ENCODE data around the gene OXNAD1.

OXNAD1 gene, protein sequence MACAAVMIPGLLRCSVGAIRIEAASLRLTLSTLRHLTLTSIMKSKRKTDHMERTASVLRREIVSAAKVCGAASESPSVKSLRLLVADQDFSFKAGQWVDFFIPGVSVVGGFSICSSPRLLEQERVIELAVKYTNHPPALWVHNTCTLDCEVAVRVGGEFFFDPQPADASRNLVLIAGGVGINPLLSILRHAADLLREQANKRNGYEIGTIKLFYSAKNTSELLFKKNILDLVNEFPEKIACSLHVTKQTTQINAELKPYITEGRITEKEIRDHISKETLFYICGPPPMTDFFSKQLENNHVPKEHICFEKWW

DNA sequence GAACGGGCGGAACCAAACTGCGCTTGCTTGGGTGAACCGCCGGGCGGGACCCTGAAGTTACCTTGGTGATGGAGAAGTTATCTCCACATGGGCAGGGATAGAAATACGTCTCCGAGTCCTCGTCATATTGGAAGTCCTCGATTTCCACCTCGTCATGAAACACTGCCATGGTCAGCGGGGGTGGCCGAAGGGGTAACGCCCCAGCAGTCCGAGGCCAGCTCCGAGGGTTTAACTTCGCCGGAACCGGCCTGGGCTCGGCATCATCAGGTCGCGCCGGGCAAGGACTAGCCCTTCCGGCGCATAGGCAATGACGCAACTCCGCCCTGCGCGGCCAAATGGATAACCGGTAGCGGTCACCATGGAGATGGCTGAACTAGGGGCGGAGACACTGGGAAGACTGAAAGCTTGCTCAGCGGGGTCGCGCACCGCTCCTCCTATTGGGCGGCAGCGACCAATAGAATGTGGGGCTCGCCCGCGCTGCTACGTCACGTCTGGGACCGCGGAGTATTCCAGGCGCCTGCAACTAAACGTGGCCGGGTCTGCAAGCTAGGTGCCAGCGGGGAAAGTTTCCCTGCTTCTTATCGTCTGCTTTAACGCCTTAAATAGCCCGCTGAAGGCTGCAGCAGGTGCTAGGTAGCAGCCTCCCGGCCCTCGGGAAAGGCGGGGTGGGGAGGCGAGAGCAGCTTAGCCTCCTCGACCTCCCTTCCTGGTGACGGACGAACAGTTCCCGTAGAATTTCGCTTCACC, at the start of gene OXNAD1, which contains the start of gene DPH3:
TSS of gene OXNAD1 (plus strand) at position 505 of the 747 bp plus-strand sequence. CDS start 5,741 bp downstream, outside the sequence.
TSS of gene DPH3 (minus strand) at position 236 of the 747 bp plus-strand sequence. CDS start at position 169, 67 bp downstream.
- peaks cover 10% of the 10 kb centered on the region for H4K20me1 ChIP-seq (ENCODE audit: insufficient read depth, low read length, poor library complexity, severe bottlenecking)
- H2AFZ ChIP-seq (ENCODE audit: low read length) = peak within 1 kb of the TSS; percentile 81
- no peaks in the 10 kb centered on the region for H3K27me3 ChIP-seq (ENCODE audit: insufficient read depth, low read length, poor library complexity, severe bottlenecking)
- peak within 1 kb of the TSS; percentile 80 for H3K4me3 ChIP-seq (ENCODE audit: low read length, poor library complexity, severe bottlenecking)
- no peaks in the 10 kb centered on the region for H3F3A ChIP-seq (ENCODE audit: low read depth)
- TF ChIP-seq EZH2phosphoT487 (IDR thresholded peaks at IDR 0.05; ENCODE audit: borderline replicate concordance) = no peak
- TF ChIP-seq, protein P1, sequence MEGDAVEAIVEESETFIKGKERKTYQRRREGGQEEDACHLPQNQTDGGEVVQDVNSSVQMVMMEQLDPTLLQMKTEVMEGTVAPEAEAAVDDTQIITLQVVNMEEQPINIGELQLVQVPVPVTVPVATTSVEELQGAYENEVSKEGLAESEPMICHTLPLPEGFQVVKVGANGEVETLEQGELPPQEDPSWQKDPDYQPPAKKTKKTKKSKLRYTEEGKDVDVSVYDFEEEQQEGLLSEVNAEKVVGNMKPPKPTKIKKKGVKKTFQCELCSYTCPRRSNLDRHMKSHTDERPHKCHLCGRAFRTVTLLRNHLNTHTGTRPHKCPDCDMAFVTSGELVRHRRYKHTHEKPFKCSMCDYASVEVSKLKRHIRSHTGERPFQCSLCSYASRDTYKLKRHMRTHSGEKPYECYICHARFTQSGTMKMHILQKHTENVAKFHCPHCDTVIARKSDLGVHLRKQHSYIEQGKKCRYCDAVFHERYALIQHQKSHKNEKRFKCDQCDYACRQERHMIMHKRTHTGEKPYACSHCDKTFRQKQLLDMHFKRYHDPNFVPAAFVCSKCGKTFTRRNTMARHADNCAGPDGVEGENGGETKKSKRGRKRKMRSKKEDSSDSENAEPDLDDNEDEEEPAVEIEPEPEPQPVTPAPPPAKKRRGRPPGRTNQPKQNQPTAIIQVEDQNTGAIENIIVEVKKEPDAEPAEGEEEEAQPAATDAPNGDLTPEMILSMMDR (conservative IDR thresholded peaks at IDR 0.05; ENCODE audit: low read length) = no peak
- H3K36me3 ChIP-seq (ENCODE audit: insufficient read depth, low read length) = peaks cover 3% of the 10 kb centered on the region; the same call in 1 of the 2 replicates
- no peaks in the 10 kb centered on the region for H3K9me3 ChIP-seq (ENCODE audit: insufficient read depth, low read depth, low read length)
- peak within 1 kb of the TSS; percentile 97 for H3K4me2 ChIP-seq (ENCODE audit: low read depth, low read length, poor library complexity, severe bottlenecking)
- peaks cover 64% of the 10 kb centered on the region for H3K79me2 ChIP-seq (ENCODE audit: insufficient read depth, low read length)
- peak within 1 kb of the TSS; percentile 82 for H3K9ac ChIP-seq (ENCODE audit: low read depth, low read length, poor library complexity, severe bottlenecking)
- H3K4me1 ChIP-seq (ENCODE audit: insufficient read depth, low read length, poor library complexity, severe bottlenecking) = peaks cover 50% of the 10 kb centered on the region
- H3K9me2 ChIP-seq (replicated peaks; ENCODE audit: low read depth, low read length) = no peaks in the 10 kb centered on the region

DNA sequence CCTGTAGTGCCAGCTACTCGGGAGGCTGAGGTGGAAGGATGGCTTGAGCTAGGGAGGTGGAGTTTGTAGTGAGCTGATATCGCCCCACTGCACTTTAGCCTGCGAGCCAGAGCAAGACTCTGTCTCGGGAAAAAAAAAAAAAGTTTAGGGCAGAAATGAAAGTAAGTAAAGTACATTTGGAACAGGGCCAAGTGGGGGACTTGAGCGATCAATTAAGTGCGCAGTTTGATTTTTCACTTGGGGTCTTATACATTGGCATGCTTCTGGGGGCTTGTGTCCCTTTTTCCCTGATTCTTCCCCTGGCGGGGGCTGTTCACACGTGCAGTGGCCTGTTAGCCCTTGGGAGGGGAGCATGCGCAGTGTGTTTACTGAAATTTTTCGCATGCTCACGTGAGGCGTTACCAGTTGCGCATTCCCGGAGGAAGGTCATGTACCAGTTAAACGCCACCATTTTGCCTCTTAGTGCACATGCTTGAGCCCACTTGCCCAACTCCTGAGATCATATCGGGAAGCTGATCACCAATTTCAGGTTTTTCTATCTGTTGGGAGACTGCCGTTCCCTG, 48.6 kb upstream of the OXNAD1 start:
- no peaks in the 10 kb centered on the region for H4K20me1 ChIP-seq (ENCODE audit: insufficient read depth, low read length, poor library complexity, severe bottlenecking)
- no peak overlapping the region for H3K9ac ChIP-seq (ENCODE audit: low read depth, low read length, poor library complexity, severe bottlenecking)
- H3F3A ChIP-seq (ENCODE audit: low read depth) = no peaks in the 10 kb centered on the region
- no peaks in the 10 kb centered on the region for H3K9me3 ChIP-seq (ENCODE audit: insufficient read depth, low read depth, low read length)
- no peak overlapping the region for H3K4me3 ChIP-seq (ENCODE audit: low read length, poor library complexity, severe bottlenecking)
- TF ChIP-seq EZH2phosphoT487 (IDR thresholded peaks at IDR 0.05; ENCODE audit: borderline replicate concordance) = no peak
- TF ChIP-seq, protein P1 (conservative IDR thresholded peaks at IDR 0.05; ENCODE audit: low read length) = no peak
- no peaks in the 10 kb centered on the region for H3K36me3 ChIP-seq (ENCODE audit: insufficient read depth, low read length)
- no peaks in the 10 kb centered on the region for H3K4me1 ChIP-seq (ENCODE audit: insufficient read depth, low read length, poor library complexity, severe bottlenecking)
- H3K79me2 ChIP-seq (ENCODE audit: insufficient read depth, low read length) = no peaks in the 10 kb centered on the region
- no peak overlapping the region for H2AFZ ChIP-seq (ENCODE audit: low read length)
- H3K27me3 ChIP-seq (ENCODE audit: insufficient read depth, low read length, poor library complexity, severe bottlenecking) = no peaks in the 10 kb centered on the region
- H3K9me2 ChIP-seq (replicated peaks; ENCODE audit: low read depth, low read length) = no peaks in the 10 kb centered on the region
- H3K4me2 ChIP-seq (ENCODE audit: low read depth, low read length, poor library complexity, severe bottlenecking) = no peak overlapping the region

DNA sequence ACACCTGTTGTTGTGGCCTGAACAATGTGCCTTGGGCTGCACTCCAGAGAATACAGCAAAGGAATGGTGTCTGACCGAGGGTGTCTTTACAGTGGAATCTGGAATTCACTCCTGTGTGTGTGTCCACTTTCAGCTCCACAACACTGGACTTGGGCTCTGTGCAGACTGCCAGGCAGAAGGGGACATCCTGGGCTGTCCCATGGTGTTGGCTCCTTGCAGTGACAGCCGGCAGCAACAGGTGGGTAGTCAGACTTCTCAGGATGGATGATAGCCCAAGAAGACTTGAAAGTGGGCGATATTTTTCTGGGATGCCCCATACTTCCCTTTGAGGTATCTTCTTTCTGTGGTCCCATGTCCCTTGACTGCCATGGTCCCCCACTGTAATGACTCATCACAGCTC, 45.2 kb upstream of the OXNAD1 start:
- H3K9ac ChIP-seq (ENCODE audit: low read depth, low read length, poor library complexity, severe bottlenecking) = no peak overlapping the region
- H3F3A ChIP-seq (ENCODE audit: low read depth) = no peaks in the 10 kb centered on the region
- no peaks in the 10 kb centered on the region for H3K9me3 ChIP-seq (ENCODE audit: insufficient read depth, low read depth, low read length)
- no peaks in the 10 kb centered on the region for H4K20me1 ChIP-seq (ENCODE audit: insufficient read depth, low read length, poor library complexity, severe bottlenecking)
- no peak overlapping the region for H3K4me2 ChIP-seq (ENCODE audit: low read depth, low read length, poor library complexity, severe bottlenecking)
- no peak overlapping the region for H2AFZ ChIP-seq (ENCODE audit: low read length)
- no peaks in the 10 kb centered on the region for H3K27me3 ChIP-seq (ENCODE audit: insufficient read depth, low read length, poor library complexity, severe bottlenecking)
- no peak overlapping the region for H3K4me3 ChIP-seq (ENCODE audit: low read length, poor library complexity, severe bottlenecking)
- H3K36me3 ChIP-seq (ENCODE audit: insufficient read depth, low read length) = no peaks in the 10 kb centered on the region
- no peaks in the 10 kb centered on the region for H3K79me2 ChIP-seq (ENCODE audit: insufficient read depth, low read length)
- no peaks in the 10 kb centered on the region for H3K4me1 ChIP-seq (ENCODE audit: insufficient read depth, low read length, poor library complexity, severe bottlenecking)
- no peaks in the 10 kb centered on the region for H3K9me2 ChIP-seq (replicated peaks; ENCODE audit: low read depth, low read length)
- TF ChIP-seq, protein P1 (conservative IDR thresholded peaks at IDR 0.05; ENCODE audit: low read length) = no peak
